Spleen (tissue), 11 donors: ENCODE data around the gene SOX9. TPM values are rescaled to one million over a fixed set of nuclear protein-coding genes. Genes with fewer than 3 reads are reported as not detected.

Experiments used
- DNase-seq: peaks from one replicate; pipeline ENCODE4 v3.0.0-alpha.2; 2020
- H3K27ac ChIP-seq, 8 donors: fragments of 200-600 bp; sonication (generic) in 7 of 8; 1 replicate in 4 of 8; 2 replicates in 4 of 8; pipeline versions ENCODE4 v1.5.0 to v1.8.0; 2016 to 2021; ENCODE audit warnings: inconsistent platforms in 4 of 8, mild to moderate bottlenecking in 4 of 8, moderate library complexity in 1 of 8
- H3K27me3 ChIP-seq, 7 donors: fragments of 200-600 bp; sonication (generic) in 6 of 7; replicated peaks in 1 of 7; 1 replicate in 4 of 7; 2 replicates in 3 of 7; pipeline versions ENCODE4 v1.5.0 to v1.8.0; 2016 to 2021; ENCODE audit warnings: inconsistent platforms in 3 of 7, mild to moderate bottlenecking in 1 of 7
- H3K36me3 ChIP-seq, 6 donors: fragments of 200-600 bp; sonication (generic) in 5 of 6; 1 replicate in 4 of 6; 2 replicates in 2 of 6; pipeline versions ENCODE4 v1.5.0 to v1.8.0; 2016 to 2021; ENCODE audit warnings: inconsistent platforms in 2 of 6
- H3K4me1 ChIP-seq, 6 donors: fragments of 200-600 bp; sonication (generic) in 5 of 6; 1 replicate in 3 of 6; 2 replicates in 3 of 6; pipeline versions ENCODE4 v1.5.0 to v1.8.0; 2016 to 2021; ENCODE audit warnings: inconsistent platforms in 3 of 6
- H3K4me3 ChIP-seq, 8 donors: fragments of 200-600 bp; sonication (generic) in 7 of 8; 1 replicate in 4 of 8; 2 replicates in 4 of 8; pipeline versions ENCODE4 v1.5.0 to v1.8.0; 2016 to 2021; ENCODE audit warnings: inconsistent platforms in 4 of 8, mild to moderate bottlenecking in 4 of 8, moderate library complexity in 2 of 8
- H3K9me3 ChIP-seq, 8 donors: fragments of 200-600 bp; sonication (generic) in 7 of 8; 1 replicate in 4 of 8; 2 replicates in 4 of 8; pipeline versions ENCODE4 v1.5.0 to v1.8.0; 2016 to 2021; ENCODE audit warnings: inconsistent platforms in 4 of 8
- CTCF ChIP-seq, 11 experiments: fragments of 200-600 bp in 7 of 11; fragments of 450-650 bp in 4 of 11; sonication (generic) in 4 of 11; IDR thresholded peaks in 8 of 11; conservative IDR thresholded peaks in 3 of 11; 1 replicate in 7 of 11; 2 replicates in 4 of 11; pipeline versions ENCODE4 v1.4.0 to v1.8.0; 2016 to 2021; ENCODE audit warnings: antibody characterized with exemption in 11 of 11, inconsistent platforms in 4 of 11, mild to moderate bottlenecking in 1 of 11
- POLR2A ChIP-seq, 3 donors: fragments of 450-650 bp; IDR thresholded peaks; one replicate each; pipeline ENCODE4 v1.5.1; 2017; ENCODE audit warnings: antibody characterized with exemption in 3 of 3, mild to moderate bottlenecking in 1 of 3
- POLR2AphosphoS5 ChIP-seq, 3 donors: sonication (generic); formaldehyde crosslinking; IDR thresholded peaks; one replicate each; pipeline ENCODE4 v1.5.1; 2017; ENCODE audit warnings: antibody characterized with exemption in 3 of 3
- WGBS, 5 donors: extraction: QIAGEN DNeasy Blood & Tissue Kit in 3 of 5; methylation state at CpG; one replicate each; pipeline versions ENCODE4 v1.1.5 to v1.1.7; 2013 to 2018; 5-methylcytosine and 5-hydroxymethylcytosine counted together
- intact Hi-C: fragments of 100-400 bp; cut with DNase I; formaldehyde crosslinking; loops from one replicate; pipeline ENCODE4 v1.15.0; 2023; ENCODE audit warnings: low total_unique reads
- polyA plus RNA-seq, 3 donors: library from polyadenylated mRNA; stranded (reverse); fragments of 200-250 nt; gene quantifications; one replicate each; pipeline ENCODE4 v1.2.1, GENCODE V29; 2013
- total RNA-seq, 7 donors: library from RNA; depleted of rRNA in 3 of 7; stranded (reverse); fragments of >200 nt in 3 of 7; fragmentation: NEBNext Ultra II Directional in 4 of 7; extraction: Animal tissue kit (Norgen Biotek cat#: 25700) in 4 of 7; gene quantifications; one replicate each; pipeline versions ENCODE4 v1.1.0 to v1.2.1, GENCODE V29; 2016 to 2021
- donor health status: healthy with polysubstance abuse.
- donor health status: DM: no; HTN: no; CAD: no; lungs with moderate emphysema.
- donor health status: DM: no; HTN: no; CAD: no.
- donor health status: Bipolar disorder and iron deficiency.
- donor health status: healthy.
- donor health status: DM: no; HTN: no; CAD: no.
- donor health status: DM: yes; HTN: yes; CAD: no.

Gene SOX9
- total and polyA plus RNA-seq, 10 donors: 0.09 to 1.0 (median 0.38) TPM; not detected in 2

DNA sequence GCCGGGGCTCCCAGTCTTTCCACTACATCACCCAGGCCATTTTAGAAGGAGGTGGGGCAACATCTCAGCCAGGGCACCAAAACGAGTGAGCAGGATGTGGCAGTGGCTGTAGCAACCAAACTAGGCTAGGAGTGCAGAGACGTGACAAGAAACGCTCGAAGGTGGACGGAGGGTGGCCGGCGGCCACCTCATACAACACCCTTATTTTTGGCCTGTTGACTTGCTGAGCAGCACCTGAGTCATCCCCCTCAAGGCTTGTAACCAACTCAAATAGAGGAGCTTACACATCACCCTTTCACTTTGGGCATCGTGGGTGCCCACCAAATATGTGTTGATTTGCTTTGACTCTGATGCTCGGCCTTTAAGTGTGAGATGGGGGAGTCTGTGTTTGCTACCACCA is 23.7 kb upstream of the SOX9 start:
- Histone ChIP-seq H3K36me3 (no peaks in the 10 kb centered on the region), H3K4me1 (no peaks in the 10 kb centered on the region), H3K9me3 (peaks cover 0 to 9% (median 0%) of the 10 kb centered on the region in 8 donors), H3K4me3 (no peak overlapping the region), H3K27me3 (peaks cover 0 to 10% (median 0%) of the 10 kb centered on the region in 7 donors), H3K27ac (no peak overlapping the region)
- no peak for DNase-seq
- TF ChIP-seq POLR2AphosphoS5 (IDR thresholded peaks at IDR 0.05): no peak
- no peak for TF ChIP-seq POLR2A (IDR thresholded peaks at IDR 0.05)
- TF ChIP-seq CTCF (IDR thresholded peaks at IDR 0.05 in 8 of 11, conservative IDR thresholded peaks at IDR 0.05 in 3 of 11): no peak
- intact Hi-C loops: no loop called here
- 79 to 86% (median 84%) methylated on average over 10 of the region's 10 CpGs for WGBS, 5 donors

DNA sequence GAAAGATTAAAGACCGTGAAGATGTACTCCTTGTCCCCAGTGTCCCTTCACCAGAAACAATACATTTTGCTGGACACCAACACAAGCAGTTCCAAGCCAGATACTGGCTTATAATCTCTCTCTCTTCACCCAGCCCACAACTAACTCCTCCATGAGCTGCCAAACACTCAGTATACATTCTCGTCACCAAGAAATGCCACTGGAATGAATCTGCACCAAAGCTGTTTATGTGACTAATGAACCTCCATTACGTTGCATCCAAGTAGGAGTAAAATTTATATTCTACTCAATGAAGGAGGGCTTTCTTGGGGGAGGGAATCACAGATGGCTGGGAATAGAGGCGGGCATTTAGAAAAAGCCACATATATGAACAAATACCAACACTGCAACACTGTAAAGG is 20.9 kb upstream of the SOX9 start:
- Histone ChIP-seq H3K27ac (no peak overlapping the region), H3K36me3 (no peaks in the 10 kb centered on the region), H3K9me3 (peaks cover 0 to 9% (median 0%) of the 10 kb centered on the region in 8 donors), H3K27me3 (peaks cover 0 to 10% (median 0%) of the 10 kb centered on the region in 7 donors), H3K4me3 (no peak overlapping the region), H3K4me1 (no peaks in the 10 kb centered on the region)
- TF ChIP-seq CTCF (IDR thresholded peaks at IDR 0.05 in 8 of 11, conservative IDR thresholded peaks at IDR 0.05 in 3 of 11): no peak
- TF ChIP-seq POLR2A (IDR thresholded peaks at IDR 0.05): no peak
- no peak for TF ChIP-seq POLR2AphosphoS5 (IDR thresholded peaks at IDR 0.05)
- DNase-seq: no peak
- intact Hi-C loops: no loop called here
- WGBS, 5 donors: 76 to 91% (median 85%) methylated on average over 4 of the region's 4 CpGs

- 75 to 90% (median 83%) methylated on average over 5 of the region's 5 CpGs for WGBS, 5 donors
- TF ChIP-seq CTCF (IDR thresholded peaks at IDR 0.05 in 8 of 11, conservative IDR thresholded peaks at IDR 0.05 in 3 of 11) (no peak), POLR2AphosphoS5 (IDR thresholded peaks at IDR 0.05) (no peak), POLR2A (IDR thresholded peaks at IDR 0.05) (no peak)
- no peak for DNase-seq
- H3K9me3 ChIP-seq: peaks cover 0 to 9% (median 0%) of the 10 kb centered on the region in 8 donors
- H3K27ac ChIP-seq: no peak overlapping the region
- intact Hi-C loops: no loop called here
- no peaks in the 10 kb centered on the region for H3K36me3 ChIP-seq
- H3K27me3 ChIP-seq: peaks cover 0 to 10% (median 0%) of the 10 kb centered on the region in 7 donors
- H3K4me3 ChIP-seq: no peak overlapping the region
- no peaks in the 10 kb centered on the region for H3K4me1 ChIP-seq
Observed at GRCh38 chr17:72100470-72100869, 20.4 kb upstream of the SOX9 start.

DNA sequence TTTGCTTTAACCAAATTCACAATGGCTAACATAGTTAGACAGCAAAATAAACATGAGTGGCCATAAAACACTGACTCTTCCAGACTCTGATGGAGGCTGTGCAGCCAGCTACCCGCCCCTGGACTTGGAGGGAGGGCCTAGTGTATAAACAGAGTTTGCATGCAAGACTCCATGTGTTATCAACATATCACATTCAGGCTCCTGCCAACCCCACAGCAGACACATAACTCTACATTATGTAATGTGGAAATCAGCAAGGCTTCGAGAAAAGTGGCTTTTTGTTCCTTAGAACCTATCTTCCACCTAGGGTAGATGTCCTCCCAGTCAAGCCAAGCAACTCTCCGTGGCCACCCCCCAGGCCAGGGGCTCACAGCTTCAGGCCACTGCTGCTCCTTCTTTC is 19.3 kb upstream of the SOX9 start:
- Histone ChIP-seq H3K4me1 (no peaks in the 10 kb centered on the region), H3K4me3 (no peak overlapping the region), H3K27me3 (peaks cover 0 to 4% (median 0%) of the 10 kb centered on the region in 7 donors), H3K27ac (no peak overlapping the region), H3K9me3 (peaks cover 0 to 9% (median 0%) of the 10 kb centered on the region in 8 donors), H3K36me3 (no peaks in the 10 kb centered on the region)
- intact Hi-C loops: no loop called here
- DNase-seq: no peak
- TF ChIP-seq POLR2AphosphoS5 (IDR thresholded peaks at IDR 0.05): no peak
- no peak for TF ChIP-seq CTCF (IDR thresholded peaks at IDR 0.05 in 8 of 11, conservative IDR thresholded peaks at IDR 0.05 in 3 of 11)
- TF ChIP-seq POLR2A (IDR thresholded peaks at IDR 0.05): no peak
- WGBS, 5 donors: 48 to 70% (median 60%) methylated on average over 3 of the region's 3 CpGs
